Measurements from ENCODE around the gene CRELD2. TPM values are rescaled to one million over a fixed set of nuclear protein-coding genes. Genes with fewer than 3 reads are reported as not detected.

Gene CRELD2
- total and polyA plus RNA-seq, 2 of the 13 experiments (the other 11 are each of a cell fraction or from before 2014, with no cell fraction given) = 17.2 to 44.7 TPM

DNA sequence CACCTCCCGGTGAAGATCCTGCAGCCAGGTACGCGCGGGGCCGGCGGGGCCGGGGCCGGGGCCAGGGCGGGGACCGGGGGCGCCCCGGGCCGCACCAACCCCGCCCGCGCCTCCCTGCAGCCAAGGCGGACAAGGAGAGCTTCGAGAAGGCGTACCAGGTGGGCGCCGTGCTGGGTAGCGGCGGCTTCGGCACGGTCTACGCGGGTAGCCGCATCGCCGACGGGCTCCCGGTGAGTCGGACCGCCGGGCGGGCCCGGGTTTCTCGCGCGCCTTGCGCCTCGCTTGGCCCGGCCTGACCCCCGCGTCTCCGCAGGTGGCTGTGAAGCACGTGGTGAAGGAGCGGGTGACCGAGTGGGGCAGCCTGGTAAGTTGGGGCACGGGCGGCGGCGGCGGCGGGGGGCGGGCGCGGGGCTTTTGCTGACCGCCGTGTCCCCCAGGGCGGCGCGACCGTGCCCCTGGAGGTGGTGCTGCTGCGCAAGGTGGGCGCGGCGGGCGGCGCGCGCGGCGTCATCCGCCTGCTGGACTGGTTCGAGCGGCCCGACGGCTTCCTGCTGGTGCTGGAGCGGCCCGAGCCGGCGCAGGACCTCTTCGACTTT lies 42.7 kb downstream of the CRELD2 start:
- in situ Hi-C loops (cut with HindIII; ENCODE audit: extremely low pct_ligation_motif_present, low pct_unique_long_range_greater_than_20kb) = no loop called here
- peak; percentile 7; the same call in 1 of the 2 replicates for TF ChIP-seq ZNF263 (CRISPR knock-in tag; IDR thresholded peaks at IDR 0.05)
- peak; percentile 34; the same call in 1 of the 2 replicates for TF ChIP-seq DMAP1 (CRISPR knock-in tag; IDR thresholded peaks at IDR 0.05)
- 0 out of 2 replicates have a peak, but pooled peaks have one; percentile 1 for TF ChIP-seq ZNF143 (CRISPR knock-in tag; IDR thresholded peaks at IDR 0.05)
- TF ChIP-seq, protein P1, sequence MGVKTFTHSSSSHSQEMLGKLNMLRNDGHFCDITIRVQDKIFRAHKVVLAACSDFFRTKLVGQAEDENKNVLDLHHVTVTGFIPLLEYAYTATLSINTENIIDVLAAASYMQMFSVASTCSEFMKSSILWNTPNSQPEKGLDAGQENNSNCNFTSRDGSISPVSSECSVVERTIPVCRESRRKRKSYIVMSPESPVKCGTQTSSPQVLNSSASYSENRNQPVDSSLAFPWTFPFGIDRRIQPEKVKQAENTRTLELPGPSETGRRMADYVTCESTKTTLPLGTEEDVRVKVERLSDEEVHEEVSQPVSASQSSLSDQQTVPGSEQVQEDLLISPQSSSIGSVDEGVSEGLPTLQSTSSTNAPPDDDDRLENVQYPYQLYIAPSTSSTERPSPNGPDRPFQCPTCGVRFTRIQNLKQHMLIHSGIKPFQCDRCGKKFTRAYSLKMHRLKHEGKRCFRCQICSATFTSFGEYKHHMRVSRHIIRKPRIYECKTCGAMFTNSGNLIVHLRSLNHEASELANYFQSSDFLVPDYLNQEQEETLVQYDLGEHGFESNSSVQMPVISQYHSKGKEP (CRISPR knock-in tag; IDR thresholded peaks at IDR 0.05) = no peak
- peak; percentile 30; the same call in 1 of the 2 replicates for TF ChIP-seq SAP130 (CRISPR knock-in tag; IDR thresholded peaks at IDR 0.05; ENCODE audit: low read depth)
- TF ChIP-seq ZFP36L1 (CRISPR knock-in tag; IDR thresholded peaks at IDR 0.05) = no peak
- 0 out of 2 replicates have a peak, but pooled peaks have one; percentile 12 for TF ChIP-seq YEATS4 (CRISPR knock-in tag; IDR thresholded peaks at IDR 0.05; ENCODE audit: borderline replicate concordance)
- 0 out of 2 replicates have a peak, but pooled peaks have one; percentile 1 for TF ChIP-seq ZFYVE20 (CRISPR knock-in tag; IDR thresholded peaks at IDR 0.05; ENCODE audit: borderline replicate concordance, low read depth)
- no peak for TF ChIP-seq ZNF839 (CRISPR knock-in tag; IDR thresholded peaks at IDR 0.05; ENCODE audit: borderline replicate concordance)
- no peak for TF ChIP-seq TBX3 (IDR thresholded peaks at IDR 0.05; ENCODE audit: borderline replicate concordance)
- TF ChIP-seq, protein P2, sequence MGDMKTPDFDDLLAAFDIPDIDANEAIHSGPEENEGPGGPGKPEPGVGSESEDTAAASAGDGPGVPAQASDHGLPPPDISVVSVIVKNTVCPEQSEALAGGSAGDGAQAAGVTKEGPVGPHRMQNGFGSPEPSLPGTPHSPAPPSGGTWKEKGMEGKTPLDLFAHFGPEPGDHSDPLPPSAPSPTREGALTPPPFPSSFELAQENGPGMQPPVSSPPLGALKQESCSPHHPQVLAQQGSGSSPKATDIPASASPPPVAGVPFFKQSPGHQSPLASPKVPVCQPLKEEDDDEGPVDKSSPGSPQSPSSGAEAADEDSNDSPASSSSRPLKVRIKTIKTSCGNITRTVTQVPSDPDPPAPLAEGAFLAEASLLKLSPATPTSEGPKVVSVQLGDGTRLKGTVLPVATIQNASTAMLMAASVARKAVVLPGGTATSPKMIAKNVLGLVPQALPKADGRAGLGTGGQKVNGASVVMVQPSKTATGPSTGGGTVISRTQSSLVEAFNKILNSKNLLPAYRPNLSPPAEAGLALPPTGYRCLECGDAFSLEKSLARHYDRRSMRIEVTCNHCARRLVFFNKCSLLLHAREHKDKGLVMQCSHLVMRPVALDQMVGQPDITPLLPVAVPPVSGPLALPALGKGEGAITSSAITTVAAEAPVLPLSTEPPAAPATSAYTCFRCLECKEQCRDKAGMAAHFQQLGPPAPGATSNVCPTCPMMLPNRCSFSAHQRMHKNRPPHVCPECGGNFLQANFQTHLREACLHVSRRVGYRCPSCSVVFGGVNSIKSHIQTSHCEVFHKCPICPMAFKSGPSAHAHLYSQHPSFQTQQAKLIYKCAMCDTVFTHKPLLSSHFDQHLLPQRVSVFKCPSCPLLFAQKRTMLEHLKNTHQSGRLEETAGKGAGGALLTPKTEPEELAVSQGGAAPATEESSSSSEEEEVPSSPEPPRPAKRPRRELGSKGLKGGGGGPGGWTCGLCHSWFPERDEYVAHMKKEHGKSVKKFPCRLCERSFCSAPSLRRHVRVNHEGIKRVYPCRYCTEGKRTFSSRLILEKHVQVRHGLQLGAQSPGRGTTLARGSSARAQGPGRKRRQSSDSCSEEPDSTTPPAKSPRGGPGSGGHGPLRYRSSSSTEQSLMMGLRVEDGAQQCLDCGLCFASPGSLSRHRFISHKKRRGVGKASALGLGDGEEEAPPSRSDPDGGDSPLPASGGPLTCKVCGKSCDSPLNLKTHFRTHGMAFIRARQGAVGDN (CRISPR knock-in tag; IDR thresholded peaks at IDR 0.05) = no peak; the same call in none of the 2 replicates
- peak; percentile 2 for TF ChIP-seq CBX1 (IDR thresholded peaks at IDR 0.05; ENCODE audit: low read depth)
- TF ChIP-seq ZNF768 (CRISPR knock-in tag; IDR thresholded peaks at IDR 0.05) = peak; percentile 9; the same call in 1 of the 2 replicates
- TF ChIP-seq, protein P3, sequence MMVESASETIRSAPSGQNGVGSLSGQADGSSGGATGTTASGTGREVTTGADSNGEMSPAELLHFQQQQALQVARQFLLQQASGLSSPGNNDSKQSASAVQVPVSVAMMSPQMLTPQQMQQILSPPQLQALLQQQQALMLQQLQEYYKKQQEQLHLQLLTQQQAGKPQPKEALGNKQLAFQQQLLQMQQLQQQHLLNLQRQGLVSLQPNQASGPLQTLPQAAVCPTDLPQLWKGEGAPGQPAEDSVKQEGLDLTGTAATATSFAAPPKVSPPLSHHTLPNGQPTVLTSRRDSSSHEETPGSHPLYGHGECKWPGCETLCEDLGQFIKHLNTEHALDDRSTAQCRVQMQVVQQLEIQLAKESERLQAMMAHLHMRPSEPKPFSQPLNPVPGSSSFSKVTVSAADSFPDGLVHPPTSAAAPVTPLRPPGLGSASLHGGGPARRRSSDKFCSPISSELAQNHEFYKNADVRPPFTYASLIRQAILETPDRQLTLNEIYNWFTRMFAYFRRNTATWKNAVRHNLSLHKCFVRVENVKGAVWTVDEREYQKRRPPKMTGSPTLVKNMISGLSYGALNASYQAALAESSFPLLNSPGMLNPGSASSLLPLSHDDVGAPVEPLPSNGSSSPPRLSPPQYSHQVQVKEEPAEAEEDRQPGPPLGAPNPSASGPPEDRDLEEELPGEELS (CRISPR knock-in tag; IDR thresholded peaks at IDR 0.05) = 0 out of 2 replicates have a peak, but pooled peaks have one; percentile 3
- TF ChIP-seq NFIB (CRISPR knock-in tag; IDR thresholded peaks at IDR 0.05; ENCODE audit: borderline replicate concordance) = no peak
- TF ChIP-seq TCF7 (IDR thresholded peaks at IDR 0.05; ENCODE audit: low read depth) = no peak

More for the DNA sequence above, 42.7 kb downstream of the CRELD2 start:
- no CpG with 5 or more reads among the region's 84 CpGs for WGBS (ENCODE audit: low lambda C conversion rate)
- Histone ChIP-seq H2AFZ (ENCODE audit: low read length) (no peak overlapping the region), H4K20me1 (ENCODE audit: insufficient read depth, low read length) (peaks cover 37% of the 10 kb centered on the region), H3K27me3 (ENCODE audit: control insufficient read depth in 1 of 2, insufficient read depth in 2 of 2, low read length in 2 of 2) (no peaks in the 10 kb centered on the region; a peak in 1 of 5 replicates), H3K9me3 (ENCODE audit: low read length) (no peaks in the 10 kb centered on the region), H3K4me3 (replicated peaks in 1 of 3; ENCODE audit: insufficient read depth in 1 of 3, low read depth in 2 of 3, low read length in 3 of 3) (peak overlapping the region; percentile 97 to 99 (median 97)), H3K36me3 (replicated peaks in 1 of 2; ENCODE audit: control insufficient read depth in 1 of 2, insufficient read depth in 2 of 2, low read length in 2 of 2) (peaks cover 9 to 23% of the 10 kb centered on the region in 2 experiments), H3K9ac (ENCODE audit: insufficient read depth, low read depth, low read length) (peak overlapping the region; percentile 93), H3K4me1 (ENCODE audit: insufficient read depth, low read length) (peaks cover 75% of the 10 kb centered on the region), H3K4me2 (ENCODE audit: low read depth, low read length) (peak overlapping the region; percentile 67), H3K27ac (ENCODE audit: extremely low read length, insufficient read depth, low read length) (peak overlapping the region; percentile 64), H3K79me2 (ENCODE audit: insufficient read depth, low read length) (peaks cover 36% of the 10 kb centered on the region)
- no peak for ATAC-seq
- no peak for FAIRE-seq
- CTCF ChIA-PET (ENCODE audit: low intra/inter-chr PET ratio, low total read pairs) = no interaction called here
- POLR2A ChIA-PET = interaction anchor here (2.3 to 18.6 kb wide), 8 partner anchors 3 to 30 kb away, joined by 19 to 722 read pairs (median 41); partner anchors contain the start of gene PIM3
- TSS peak; percentile 39 for BruUV-seq (replicated peaks)
- DNase-seq (ENCODE audit: low spot score) = no peak
- intact Hi-C loops (cut with micrococcal nuclease; ENCODE audit: unreplicated experiment) = no loop called here

Data from HepG2 (cell line).